Middle frontal gyrus (tissue), 1 donor: ENCODE measurements around the gene USP30.
"Not testable (repeated sequence)": the region's sequence is repeated elsewhere in the genome, so short reads cannot be mapped to it uniquely, and the experiment has no call there.

Experiments used
- DNase-seq: peaks from one replicate; pipeline ENCODE4 v3.0.0-alpha.2; 2015; ENCODE audit warnings: low spot score; ENCODE audit errors: extremely low spot score

Gene USP30, protein sequence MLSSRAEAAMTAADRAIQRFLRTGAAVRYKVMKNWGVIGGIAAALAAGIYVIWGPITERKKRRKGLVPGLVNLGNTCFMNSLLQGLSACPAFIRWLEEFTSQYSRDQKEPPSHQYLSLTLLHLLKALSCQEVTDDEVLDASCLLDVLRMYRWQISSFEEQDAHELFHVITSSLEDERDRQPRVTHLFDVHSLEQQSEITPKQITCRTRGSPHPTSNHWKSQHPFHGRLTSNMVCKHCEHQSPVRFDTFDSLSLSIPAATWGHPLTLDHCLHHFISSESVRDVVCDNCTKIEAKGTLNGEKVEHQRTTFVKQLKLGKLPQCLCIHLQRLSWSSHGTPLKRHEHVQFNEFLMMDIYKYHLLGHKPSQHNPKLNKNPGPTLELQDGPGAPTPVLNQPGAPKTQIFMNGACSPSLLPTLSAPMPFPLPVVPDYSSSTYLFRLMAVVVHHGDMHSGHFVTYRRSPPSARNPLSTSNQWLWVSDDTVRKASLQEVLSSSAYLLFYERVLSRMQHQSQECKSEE

DNA sequence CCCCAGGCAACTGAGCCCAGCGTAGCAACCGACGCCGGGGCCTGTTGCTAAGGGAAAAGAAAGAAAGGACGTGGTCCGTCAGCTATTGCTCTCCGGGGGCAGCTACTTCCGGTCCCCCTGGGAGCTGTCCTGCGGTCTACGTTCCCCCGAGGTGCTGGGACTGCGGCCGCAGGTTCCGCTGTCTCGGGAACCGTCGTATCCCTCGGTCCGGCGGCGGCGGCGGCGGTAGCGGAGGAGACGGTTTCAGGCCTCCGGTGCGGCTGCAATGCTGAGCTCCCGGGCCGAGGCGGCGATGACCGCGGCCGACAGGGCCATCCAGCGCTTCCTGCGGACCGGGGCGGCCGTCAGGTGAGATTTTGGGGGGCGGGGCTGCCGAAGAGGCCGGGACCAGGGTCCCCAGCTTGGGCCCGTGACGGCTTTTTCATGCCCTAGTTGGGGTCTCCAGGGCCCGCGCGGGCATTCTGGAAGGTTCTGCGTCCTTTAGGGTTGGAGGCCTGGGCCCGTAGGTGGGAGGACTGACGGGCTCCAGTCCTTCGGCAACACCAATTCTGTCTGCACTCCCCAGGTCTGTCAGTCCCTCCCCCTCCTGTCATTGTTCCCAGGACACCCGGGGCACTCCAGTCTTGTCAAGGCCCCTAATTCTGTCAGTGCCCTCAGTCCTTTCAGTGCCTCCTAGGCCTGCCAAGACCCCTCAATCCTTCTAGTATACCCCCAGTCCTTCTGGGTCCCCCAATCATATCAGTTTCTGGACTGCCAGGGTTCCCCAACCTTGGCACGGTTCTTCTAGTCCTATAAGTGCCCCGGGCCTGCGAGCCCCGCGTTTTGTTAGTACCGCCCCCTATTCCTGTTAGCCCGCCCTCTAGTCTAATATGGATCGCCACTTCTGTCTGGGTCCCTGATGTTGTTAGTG, at the start of gene USP30:
Gene USP30 (plus strand): TSS at position 163 of the 910 bp plus-strand sequence. CDS start 103 bp downstream, at position 266.
- peak; percentile 72 for DNase-seq

DNA sequence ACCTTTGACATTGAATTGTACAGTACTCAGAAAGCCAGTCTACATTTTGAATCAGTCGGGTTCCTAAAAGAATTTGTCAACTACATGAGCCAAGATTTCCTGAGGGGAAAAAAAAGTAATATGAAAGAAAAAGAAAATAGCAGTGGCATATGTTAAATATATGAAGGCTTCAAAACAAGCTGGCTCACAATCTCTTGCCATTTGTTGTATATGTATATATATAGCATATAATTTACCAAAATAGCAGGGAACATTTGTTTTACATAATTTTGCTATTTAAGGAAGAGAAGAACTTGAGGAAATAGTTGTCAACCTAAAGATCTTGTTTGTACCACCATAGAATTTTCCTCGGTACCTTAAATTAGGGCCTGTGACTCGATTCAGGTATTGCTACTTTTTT, 48.4 kb upstream of the USP30 start:
- DNase-seq: peak; percentile 55

DNA sequence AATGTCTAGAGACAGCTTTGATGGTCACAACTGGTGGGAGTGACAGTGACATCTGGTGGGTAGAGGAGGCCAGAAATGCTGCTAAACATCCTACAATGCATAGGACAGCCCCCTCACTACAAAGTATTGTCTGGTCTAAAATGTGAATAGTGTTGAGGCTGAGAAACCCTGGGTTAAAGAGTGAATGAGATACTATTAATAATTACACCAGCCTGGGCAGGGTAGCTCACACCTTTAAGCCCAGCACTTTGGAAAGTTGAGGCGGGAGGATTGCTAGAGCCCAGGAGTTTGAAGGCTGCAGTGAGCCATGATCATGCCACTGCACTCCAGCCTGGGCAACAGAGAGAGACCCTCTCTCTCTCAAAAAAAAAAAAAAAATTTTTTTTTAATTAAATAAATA, 42.6 kb upstream of the USP30 start:
- no peak for DNase-seq

DNA sequence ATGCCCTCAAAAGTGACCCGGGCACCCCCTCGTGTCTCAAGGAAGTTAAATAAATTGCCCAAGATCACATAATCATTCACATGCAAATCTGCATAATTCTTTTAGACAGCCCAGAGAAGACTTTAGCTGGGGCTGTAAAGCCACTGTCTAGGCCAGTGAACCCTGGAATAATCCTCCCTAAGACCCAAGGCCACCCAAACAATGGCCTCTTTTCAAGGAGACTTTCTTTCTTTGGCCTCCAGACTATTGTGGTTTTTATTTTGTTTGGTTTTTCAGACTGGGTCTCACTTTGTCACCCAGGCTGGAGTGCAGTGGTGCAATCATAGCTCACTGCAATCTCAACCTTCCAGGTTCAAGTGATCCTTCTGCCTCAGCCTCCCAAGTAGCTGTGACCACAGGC, 42.1 kb upstream of the USP30 start:
- DNase-seq: no peak

DNA sequence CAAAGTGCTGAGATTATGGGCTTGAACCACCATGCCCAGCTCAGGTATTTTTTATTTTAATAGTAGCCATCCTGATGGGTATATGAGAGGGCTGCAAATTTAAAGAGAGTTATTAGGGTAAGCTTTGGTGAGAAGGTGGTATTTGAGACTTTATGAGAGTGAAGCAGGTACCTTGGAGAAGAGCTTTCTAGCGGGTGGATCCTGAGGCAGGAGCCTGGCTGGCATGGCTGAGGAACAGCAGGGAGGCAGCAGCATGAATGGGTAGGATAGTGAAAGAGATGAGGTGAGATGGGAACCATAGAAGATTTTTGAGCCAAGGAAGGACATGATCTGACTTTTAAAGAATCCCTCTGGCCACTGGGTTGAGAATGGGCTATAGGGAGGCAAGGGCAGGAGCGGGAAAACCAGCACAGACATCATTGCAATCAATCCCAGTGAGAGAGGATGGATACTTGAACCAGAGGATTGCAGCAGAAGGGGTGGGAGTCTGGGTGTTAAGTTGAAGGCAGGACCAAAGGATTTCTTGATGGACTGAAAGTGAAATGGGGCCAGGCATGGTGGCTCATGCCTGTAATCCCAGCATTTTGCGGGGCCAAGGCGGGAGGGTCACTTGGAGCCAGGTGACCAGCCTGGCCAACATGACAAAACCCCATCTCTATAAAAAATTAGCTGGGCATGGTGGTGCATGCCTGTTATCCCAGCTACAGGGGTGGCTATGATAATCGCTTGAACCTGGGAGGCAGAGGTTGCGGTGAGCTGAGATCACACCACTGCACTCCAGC, 37.2 kb upstream of the USP30 start:
- no peak for DNase-seq

DNA sequence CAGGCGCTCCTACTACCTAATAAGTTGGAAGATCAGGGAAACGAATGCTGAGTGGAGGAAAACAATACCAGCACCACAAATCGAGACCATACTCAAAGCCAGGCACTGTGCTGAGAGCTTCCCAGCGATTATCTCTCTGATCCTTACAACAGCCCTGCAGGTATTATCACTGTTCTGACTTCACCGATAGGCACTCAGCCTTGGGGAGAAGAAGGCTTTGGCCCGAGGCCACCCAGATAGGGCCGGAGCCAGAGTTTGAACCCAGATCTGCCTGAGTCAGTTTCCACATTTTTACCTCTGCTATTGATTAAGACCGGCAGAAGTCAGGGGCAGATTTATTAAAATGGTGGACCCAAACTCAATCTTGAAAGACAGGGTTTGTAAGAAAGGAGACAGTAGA, 36.4 kb upstream of the USP30 start:
- no peak for DNase-seq

DNA sequence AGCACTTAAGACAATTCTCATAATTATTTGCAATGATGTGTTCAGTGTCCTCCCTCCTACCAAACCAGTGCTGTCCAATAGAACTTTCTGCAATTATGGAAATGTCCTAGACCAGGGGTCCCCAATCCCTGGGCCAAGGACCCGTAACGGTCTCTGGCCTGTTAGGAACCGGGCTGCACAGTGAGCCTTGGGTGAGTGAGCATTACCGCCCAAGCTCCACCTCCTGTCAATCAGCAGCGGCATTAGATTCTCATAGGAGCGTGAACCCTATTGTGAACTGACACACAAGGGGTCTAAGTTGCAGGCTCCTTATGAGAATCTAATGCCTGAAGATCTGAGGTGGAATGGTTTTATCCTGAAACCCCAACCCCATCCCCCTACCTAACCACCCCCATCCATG, 35.4 kb upstream of the USP30 start:
- DNase-seq: no peak

DNA sequence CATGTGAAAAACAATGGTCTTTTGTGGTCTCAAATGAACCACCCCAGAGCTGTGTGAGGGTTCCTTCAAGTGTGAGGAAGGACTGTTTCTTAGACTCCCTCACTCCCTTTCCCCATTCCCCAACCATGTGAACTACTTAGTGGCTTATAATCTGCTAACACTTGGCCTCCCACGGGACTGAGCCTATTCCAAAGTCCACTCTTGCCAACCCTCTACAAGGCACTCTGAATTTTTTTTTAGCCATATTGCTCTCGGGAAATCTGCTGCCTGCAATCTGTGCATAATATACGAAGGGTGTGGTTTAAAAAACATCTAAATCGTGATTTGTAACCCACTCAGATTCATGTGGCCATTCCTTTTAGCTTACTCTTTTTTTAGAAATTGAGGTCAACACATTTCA, 34.1 kb upstream of the USP30 start:
- no peak for DNase-seq

DNA sequence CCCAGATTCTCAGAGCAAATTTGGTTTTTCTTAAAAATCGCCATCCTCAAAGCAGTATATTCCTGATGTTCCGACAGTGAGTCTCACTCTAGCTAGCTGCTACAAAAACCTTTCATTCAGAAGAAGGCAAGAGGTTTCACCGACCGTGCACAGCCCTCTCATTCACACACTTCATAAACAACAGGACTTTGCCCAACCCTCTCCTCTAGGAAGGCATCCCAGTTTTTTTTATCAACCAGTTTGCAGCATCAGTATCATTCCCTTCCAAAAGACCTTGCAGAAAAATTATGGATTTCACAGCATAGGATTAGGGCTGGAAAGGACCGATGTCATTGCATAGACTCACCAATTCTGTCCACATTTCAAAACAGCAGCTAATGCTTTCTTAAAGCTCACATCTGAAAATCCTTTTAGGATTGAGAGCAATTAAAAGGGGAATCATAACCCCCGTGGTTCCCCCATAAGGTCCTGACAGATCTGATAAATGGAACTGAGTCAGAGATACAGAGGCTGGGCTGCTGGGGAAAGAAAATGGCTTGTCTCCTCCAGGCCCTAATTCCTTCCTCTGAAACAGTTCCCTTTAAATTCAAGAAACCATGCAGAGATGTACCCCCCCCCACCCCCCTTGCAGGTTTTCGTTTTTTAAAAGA, 32.1 kb upstream of the USP30 start:
- no peak for DNase-seq

DNA sequence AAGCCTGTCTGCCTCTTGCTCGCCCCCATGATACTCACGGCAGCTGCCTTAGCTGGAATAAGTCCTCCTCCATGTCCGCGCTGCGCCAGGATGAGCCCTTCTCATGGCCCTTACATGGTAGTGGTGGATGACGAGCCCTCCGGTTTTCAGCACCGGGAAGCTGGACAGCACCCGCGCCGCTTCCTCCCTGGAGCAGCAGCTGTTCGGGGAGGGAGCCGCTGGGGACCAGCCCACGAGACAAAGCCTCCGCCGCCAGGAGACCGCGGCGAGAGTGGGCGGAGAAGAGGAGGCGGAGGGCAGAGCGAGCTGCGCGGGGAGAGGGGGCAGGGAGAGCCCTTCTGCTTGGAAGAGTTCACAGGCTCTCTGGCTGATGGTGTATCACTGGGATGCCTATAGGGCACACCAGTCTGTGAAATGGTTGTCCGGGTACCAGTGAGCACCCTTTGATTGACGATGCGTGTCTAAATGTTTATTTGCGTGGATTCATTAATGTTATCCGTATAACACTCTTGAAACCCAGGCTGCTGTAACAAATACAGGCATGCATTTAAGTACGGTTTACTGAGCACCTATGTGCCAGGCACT, 31.5 kb upstream of the USP30 start, which contains the start of gene SVOP:
Gene SVOP (minus strand): TSS at position 273 of the 585 bp plus-strand sequence. CDS start 200 bp downstream, at position 73.
- DNase-seq: peak; percentile 85

DNA sequence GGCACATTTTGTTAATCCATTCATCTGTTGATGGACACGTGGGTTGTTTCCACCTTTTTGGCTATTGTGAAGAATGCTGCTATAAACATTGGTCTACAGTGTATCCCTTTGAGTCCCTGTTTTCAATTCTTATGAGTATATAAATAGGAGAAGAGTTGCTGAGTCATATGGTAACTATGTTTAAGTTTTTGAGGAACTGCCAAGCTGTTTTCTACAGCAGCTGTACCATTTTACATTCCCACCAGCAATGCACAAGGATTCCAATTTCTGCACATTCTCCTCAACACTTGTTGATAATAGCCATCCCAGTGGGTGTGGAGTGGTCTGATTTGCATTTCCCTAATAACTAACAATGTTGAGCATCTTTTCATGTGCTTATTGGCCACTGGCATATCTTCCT, 24.6 kb upstream of the USP30 start:
- DNase-seq: peak; percentile 38

DNA sequence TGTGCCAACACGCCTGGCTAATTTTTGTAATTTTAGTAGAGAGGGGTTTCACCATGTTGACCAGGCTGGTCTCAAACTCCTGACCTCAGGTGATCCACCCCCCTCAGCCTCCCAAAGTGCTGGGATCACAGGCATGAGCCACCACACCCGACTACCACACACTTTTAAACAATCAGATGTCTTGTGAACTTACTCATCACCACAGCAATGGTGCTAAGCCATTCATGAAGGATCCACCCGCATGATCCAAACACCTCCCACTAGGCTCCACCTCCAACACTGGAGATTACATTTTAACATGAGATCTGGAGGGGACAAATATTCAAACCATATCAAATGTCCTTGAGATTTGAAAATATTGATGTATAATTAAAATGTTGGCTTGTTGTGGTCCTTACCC, 23.8 kb upstream of the USP30 start:
- DNase-seq: not testable (repeated sequence)

DNA sequence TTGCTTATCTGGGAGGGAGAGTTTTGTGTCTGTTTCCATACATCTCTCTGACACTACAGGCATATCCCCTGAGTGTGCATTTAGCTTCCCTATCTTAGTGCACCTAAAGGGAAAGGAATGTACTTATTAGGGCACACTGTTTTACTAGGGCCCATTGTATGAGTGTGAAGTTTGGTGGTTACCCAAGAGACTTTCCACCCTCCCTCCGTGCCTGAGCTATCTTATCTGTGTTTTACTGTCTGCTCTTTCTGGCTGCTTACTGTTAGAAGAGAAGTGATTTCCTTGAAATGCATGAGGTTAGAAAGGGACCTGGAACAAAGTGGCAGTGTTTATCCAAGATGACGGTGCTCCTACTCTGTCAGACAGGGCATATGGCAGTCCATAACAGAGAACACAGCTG, 23.0 kb upstream of the USP30 start:
- DNase-seq: no peak

DNA sequence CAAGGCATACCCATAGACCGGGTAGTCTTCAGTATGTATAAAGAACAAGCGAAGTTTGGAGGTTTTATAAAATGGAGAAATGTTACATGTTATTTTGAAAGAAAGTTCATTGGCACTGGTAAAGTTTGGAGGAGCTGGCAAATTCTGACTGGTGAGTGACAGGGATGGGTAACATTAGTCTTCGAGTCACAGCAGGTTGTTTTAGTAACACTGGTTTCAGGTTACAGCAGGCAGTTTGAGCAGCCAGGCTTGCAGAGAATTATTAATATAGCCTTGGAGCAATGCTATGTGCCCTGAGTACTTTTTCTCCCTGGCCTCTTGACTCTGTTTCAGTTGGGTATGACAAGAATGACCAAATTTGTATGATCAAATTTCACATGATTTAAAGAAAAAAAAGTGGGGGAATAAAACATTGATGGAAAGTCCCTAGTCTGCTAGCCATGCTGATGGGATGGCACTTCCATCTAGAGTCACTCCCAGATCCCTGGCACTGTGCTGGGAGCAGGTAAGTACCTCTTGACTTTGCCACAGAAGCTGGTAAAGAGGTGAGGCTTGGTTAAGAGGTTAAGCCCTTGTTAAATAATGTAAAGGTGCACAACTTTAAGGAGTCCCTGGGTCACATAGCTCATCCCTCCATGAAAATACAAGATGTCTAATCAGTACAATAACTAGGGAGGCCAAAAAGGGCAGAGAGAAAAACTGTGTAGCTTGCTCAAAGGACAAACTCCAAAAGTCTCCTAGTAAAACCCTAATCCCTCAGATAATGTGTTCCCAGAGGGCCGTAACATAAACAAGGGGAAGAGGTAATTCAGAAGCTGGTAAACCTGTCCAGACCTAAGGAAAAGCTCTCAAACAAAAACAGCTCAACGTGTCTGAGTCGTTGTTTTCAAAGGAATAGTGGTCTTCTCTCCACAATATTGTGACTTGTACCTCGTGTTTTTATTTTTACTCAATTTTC, 18.9 kb upstream of the USP30 start:
- no peak for DNase-seq

DNA sequence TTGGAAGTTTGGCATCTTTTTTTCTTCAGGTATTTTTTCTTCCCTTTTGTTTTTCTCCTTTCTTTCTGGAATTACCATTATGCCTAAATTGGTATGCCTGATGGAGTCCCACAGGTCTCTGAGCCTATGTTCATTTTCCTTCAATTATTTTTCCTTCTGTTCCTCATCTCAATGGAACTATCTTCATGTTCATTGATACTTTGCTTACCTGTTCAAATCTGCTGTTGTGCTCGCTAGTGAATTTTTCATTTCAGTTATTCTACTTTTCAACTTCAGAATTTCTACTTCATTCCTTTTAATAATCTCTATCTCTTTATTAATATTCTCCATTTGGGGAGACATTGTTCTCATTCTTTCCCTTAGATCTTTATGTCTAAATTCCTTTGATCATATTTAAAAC, 15.4 kb upstream of the USP30 start:
- no peak for DNase-seq

DNA sequence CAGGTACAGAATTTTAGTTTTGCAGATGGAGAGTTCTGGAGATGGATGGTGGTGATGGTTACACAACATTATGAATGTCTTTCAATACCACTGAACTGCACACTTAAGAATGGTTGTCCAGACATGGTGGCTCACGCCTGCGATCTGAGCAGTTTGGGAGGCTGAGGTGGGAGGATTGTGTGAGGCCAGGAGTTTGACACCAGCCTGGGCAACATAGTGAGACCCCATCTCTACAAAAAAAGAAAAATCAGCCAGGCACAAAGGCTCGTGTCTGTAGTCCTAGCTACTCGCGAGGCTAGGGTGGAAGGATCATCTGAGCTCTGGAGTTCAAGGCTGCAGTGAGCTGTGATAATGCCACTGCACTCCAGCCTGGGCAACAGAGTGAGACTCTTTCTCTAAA, 8.1 kb upstream of the USP30 start:
- no peak for DNase-seq

DNA sequence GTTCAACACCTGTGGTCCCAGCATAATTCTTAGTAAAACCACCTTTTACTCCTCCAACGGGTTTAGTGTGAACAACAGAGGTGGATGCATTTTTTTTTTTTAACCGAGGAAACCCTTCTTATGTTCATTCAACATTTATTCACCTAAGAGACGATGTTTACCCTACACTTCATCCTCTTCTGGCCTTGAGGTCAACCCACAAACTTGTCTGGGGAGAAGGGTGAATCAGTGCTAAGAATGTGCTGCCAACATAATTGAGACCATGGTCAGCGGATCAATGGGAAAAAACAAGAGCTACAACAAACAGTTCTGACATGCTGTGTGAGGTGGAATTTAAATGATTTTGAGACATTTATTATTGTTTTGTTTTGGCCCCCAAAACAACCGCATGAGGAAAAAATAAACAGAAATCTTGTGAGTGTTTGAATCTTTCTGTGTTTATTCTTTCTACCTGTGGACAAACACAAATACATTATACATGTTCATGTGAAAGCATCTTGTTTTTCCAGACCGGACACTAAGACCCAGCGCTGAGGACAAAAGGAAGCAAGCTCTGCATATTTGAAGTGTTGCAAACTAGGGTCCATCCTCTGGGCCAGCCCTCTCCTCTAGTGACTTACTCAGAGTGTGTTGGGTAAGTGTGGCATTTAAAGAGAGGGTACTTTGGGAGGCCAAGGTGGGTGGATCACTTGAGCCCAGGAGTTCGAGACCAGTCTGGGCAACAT, 5.1 kb upstream of the USP30 start:
- no peak for DNase-seq

DNA sequence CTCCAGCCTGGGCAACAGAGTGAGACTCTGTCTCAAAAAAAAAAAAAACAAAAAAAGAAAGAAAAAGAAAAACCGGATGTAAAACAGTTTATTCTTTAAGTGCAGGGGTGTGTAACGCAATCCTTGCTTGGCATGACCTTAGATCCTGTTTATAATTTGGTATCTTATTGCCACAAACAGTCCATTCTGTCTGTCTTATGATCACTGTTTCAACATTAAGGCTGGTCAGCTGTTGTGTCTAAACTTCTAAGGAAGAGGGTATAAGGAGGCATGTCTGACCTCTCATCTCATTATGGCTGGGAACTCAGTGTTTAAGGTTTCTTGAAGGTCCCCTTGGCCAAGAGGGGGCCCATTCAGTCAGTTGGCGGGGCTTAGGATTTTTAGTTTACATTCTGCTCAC, 3.7 kb upstream of the USP30 start:
- not testable (repeated sequence) for DNase-seq

DNA sequence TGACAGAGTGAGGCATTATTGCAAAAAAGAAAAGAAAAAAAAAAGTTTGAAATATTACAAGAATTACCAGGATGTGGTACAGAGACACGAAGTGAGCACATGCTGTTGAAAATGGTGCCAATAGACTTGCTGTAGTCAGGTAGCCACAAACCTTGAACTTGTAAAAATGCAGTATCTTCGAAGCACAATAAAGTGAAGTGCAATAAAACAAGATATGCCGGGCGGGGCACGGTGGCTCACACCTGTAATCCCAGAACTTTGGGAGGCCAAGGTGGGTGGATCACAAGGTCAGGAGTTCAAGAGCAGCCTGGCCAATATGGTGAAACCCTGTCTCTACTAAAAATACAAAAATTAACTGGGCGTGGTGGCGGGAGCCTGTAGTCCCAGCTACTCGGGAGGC, 2.6 kb upstream of the USP30 start:
- not testable (repeated sequence) for DNase-seq
